Measurements from ENCODE around the gene GLB1L3.
"Not testable (repeated sequence)": the region's sequence is repeated elsewhere in the genome, so short reads cannot be mapped to it uniquely, and the experiment has no call there.

GLB1L3 gene

GRCh38 chr11:134252346-134253187 lies 23.6 kb upstream of the GLB1L3 start:
- DNase-seq, result peak; percentile 26

GRCh38 chr11:134253188-134253993 lies 22.8 kb upstream of the GLB1L3 start, which contains the start of the genes ACAD8 and THYN1:
Gene ACAD8, plus strand, starts transcription at chr11:134253568. Its CDS starts 33 bp downstream, at chr11:134253601.
Gene THYN1, minus strand, starts transcription at chr11:134253352. Its CDS starts 470 bp downstream, at chr11:134252882.
- DNase-seq, result peak; percentile 96

GRCh38 chr11:134254433-134255183 lies 21.6 kb upstream of the GLB1L3 start:
- DNase-seq, result no peak

- DNase-seq, result not testable (repeated sequence)
These were observed 21.0 kb upstream of the GLB1L3 start for GRCh38 chr11:134255184-134255561.

GRCh38 chr11:134257101-134257500 lies 19.1 kb upstream of the GLB1L3 start:
- DNase-seq, result no peak

GRCh38 chr11:134258577-134258976 lies 17.6 kb upstream of the GLB1L3 start:
- no peak for DNase-seq

GRCh38 chr11:134260503-134260902 lies 15.7 kb upstream of the GLB1L3 start:
- DNase-seq, result no peak

GRCh38 chr11:134260983-134261382 lies 15.2 kb upstream of the GLB1L3 start:
- no peak for DNase-seq

- peak; percentile 49 for DNase-seq
These were observed 14.3 kb upstream of the GLB1L3 start for GRCh38 chr11:134261626-134262488.

GRCh38 chr11:134264966-134265764 lies 11.0 kb upstream of the GLB1L3 start:
- no peak for DNase-seq

GRCh38 chr11:134266440-134266839 lies 9.7 kb upstream of the GLB1L3 start:
- no peak for DNase-seq

- no peak for DNase-seq
These were observed 9.3 kb upstream of the GLB1L3 start for GRCh38 chr11:134266841-134267251.

- DNase-seq, result no peak
These were observed 8.7 kb upstream of the GLB1L3 start for GRCh38 chr11:134267461-134267860.

GRCh38 chr11:134267966-134268365 lies 8.2 kb upstream of the GLB1L3 start:
- DNase-seq, result no peak

GRCh38 chr11:134270250-134270714 lies 5.9 kb upstream of the GLB1L3 start:
- DNase-seq, result peak; percentile 22

GRCh38 chr11:134271978-134272377 lies 4.2 kb upstream of the GLB1L3 start:
- DNase-seq, result no peak

GRCh38 chr11:134272381-134273316 lies 3.5 kb upstream of the GLB1L3 start:
- DNase-seq, result no peak

GRCh38 chr11:134273317-134273712 lies 2.9 kb upstream of the GLB1L3 start:
- DNase-seq, result no peak

GRCh38 chr11:134275188-134275533 lies 1.0 kb upstream of the GLB1L3 start:
- DNase-seq, result no peak

Measured in CD4-positive, alpha-beta T cell treated with Interleukin-6 for 4 hours (primary cell).